ENCODE measurements around the gene MYEOV. TPM values are rescaled to one million over a fixed set of nuclear protein-coding genes. Genes with fewer than 3 reads are reported as not detected.

Gene MYEOV
- polyA plus RNA-seq = 1.4 to 2.7 TPM (median 1.5 TPM) in 3 replicates
- polyA plus RNA-seq (2011; ENCODE audit: low read depth) = 0.19 TPM
- 0.51 and 1.0 TPM in 2 replicates for polyA plus RNA-seq (2011; cell fraction: cytosol; rRNA removed)
- polyA plus RNA-seq (2011; cell fraction: nucleus; rRNA removed) = 0.90 and 1.2 TPM in 2 replicates
- 0.31 and 3.1 TPM in 2 replicates for polyA plus RNA-seq (2012; ENCODE audit: low replicate concordance)
- 0.74 to 6.2 TPM (median 0.89 TPM) in 3 replicates for polyA minus RNA-seq
- polyA minus RNA-seq (2011; cell fraction: cytosol; rRNA and poly(A)+ RNA removed) = not detected
- polyA minus RNA-seq (2011; cell fraction: nucleus; rRNA and poly(A)+ RNA removed) = 0.74 TPM in 1 of 2 replicates, not detected in the other

DNA sequence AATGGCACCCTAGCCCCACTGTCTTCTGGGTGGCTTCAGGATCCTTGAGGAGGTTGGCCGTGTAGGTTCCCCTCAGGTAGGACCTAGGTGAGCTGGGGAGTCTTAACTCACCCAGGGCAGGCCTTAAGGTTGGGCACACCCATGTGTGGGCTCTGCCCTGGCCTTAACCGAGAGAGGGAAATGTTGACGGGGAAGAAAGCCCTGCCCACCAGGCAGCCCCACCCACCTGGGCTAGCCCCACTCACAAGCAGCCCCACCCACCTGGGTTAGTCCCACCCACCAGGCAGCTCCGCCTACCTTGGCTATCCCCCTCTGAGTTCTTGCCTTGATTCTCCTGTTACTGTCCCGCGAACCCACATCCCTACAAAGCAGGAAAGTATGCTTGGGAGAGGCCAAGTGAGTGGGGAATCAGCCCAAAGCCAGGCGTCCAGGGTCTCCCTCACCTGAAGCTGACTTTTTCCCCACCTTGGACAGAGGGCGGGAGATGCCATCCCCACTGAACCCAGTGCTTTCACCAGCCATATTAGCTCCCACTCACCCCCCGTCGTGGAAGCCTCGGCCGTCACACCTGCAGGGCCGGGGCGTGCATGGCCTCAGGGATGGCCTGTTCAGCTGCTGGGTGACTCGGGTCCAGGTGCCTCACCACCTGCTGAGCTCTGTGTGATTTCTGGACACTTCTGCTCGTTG, at the start of gene MYEOV:
Gene MYEOV (plus strand): TSS at position 337 of the 687 bp plus-strand sequence. CDS start 1,200 bp downstream, outside the sequence.
- TF ChIP-seq EZH2 (IDR thresholded peaks at IDR 0.05; ENCODE audit: low read length) = no peak
- Histone ChIP-seq H3K9me1 (ENCODE audit: control insufficient read depth, extremely low read depth, insufficient read depth, low read length) (peaks cover 3% of the 10 kb centered on the region), H3K27me3 (ENCODE audit: control insufficient read depth, extremely low read depth, insufficient read depth, low read length) (no peaks in the 10 kb centered on the region), H3K4me2 (ENCODE audit: control insufficient read depth, extremely low read depth, insufficient read depth, low read depth, low read length) (peak within 1 kb of the TSS; percentile 29), H3K27ac (ENCODE audit: control insufficient read depth, insufficient read depth, low read length) (no peak within 1 kb of the TSS), H3K9ac (ENCODE audit: control insufficient read depth, extremely low read depth, insufficient read depth, low read length) (no peak within 1 kb of the TSS), H2AFZ (ENCODE audit: control insufficient read depth, low read length) (no peak within 1 kb of the TSS), H3K4me1 (ENCODE audit: control insufficient read depth, extremely low read depth, insufficient read depth, low read length) (peaks cover 36% of the 10 kb centered on the region), H3K4me3 (ENCODE audit: control insufficient read depth in 2 of 3, extremely low read depth in 1 of 3, insufficient read depth in 2 of 3, low read depth in 1 of 3, low read length in 3 of 3) (peak within 1 kb of the TSS in 1 of 3 experiments; percentile 1), H4K20me1 (ENCODE audit: control insufficient read depth, extremely low read depth, insufficient read depth, low read length) (no peaks in the 10 kb centered on the region), H3K79me2 (ENCODE audit: control insufficient read depth, insufficient read depth, low read length) (no peaks in the 10 kb centered on the region), H3K36me3 (ENCODE audit: control insufficient read depth in 2 of 2, extremely low read depth in 1 of 2, insufficient read depth in 2 of 2, low read length in 2 of 2) (no peaks in the 10 kb centered on the region), H3K9me3 (ENCODE audit: control insufficient read depth, low read depth, low read length) (no peaks in the 10 kb centered on the region)
- dilution Hi-C loops (cut with MboI; ENCODE audit: extremely low pct_ligation_motif_present, low sequenced_read_pairs) = no loop called here
- FAIRE-seq = no peak
- DNase-seq (ENCODE audit: low read depth, low spot score) = no peak

DNA sequence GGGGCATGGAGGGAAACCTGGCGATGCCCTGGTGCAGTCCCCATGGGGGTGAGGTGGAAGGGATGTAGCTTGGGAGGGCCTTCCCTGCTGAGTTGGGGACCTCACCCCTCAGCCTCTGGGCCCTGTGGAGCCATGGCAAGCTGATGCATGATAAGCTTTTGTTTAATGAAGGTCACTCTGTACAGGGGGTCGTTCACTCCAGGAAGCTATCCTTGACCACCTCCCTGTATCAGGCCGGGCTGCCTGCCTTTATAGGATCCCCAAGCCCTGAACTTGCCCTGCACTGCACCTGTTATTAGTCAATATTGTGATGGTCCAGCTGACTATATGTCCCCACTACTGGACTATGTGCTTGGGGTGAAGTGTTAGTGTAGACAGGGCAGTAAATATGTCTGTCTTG, 49.7 kb upstream of the MYEOV start:
- Histone ChIP-seq H3K9me3 (ENCODE audit: control insufficient read depth, low read depth, low read length) (no peaks in the 10 kb centered on the region), H3K9ac (ENCODE audit: control insufficient read depth, extremely low read depth, insufficient read depth, low read length) (no peak overlapping the region), H3K4me3 (ENCODE audit: control insufficient read depth in 2 of 3, extremely low read depth in 1 of 3, insufficient read depth in 2 of 3, low read depth in 1 of 3, low read length in 3 of 3) (no peak overlapping the region), H3K4me2 (ENCODE audit: control insufficient read depth, extremely low read depth, insufficient read depth, low read depth, low read length) (no peak overlapping the region), H3K27me3 (ENCODE audit: control insufficient read depth, extremely low read depth, insufficient read depth, low read length) (peaks cover 4% of the 10 kb centered on the region), H2AFZ (ENCODE audit: control insufficient read depth, low read length) (no peak overlapping the region), H3K79me2 (ENCODE audit: control insufficient read depth, insufficient read depth, low read length) (no peaks in the 10 kb centered on the region), H3K27ac (ENCODE audit: control insufficient read depth, insufficient read depth, low read length) (no peak overlapping the region), H3K4me1 (ENCODE audit: control insufficient read depth, extremely low read depth, insufficient read depth, low read length) (no peaks in the 10 kb centered on the region), H4K20me1 (ENCODE audit: control insufficient read depth, extremely low read depth, insufficient read depth, low read length) (no peaks in the 10 kb centered on the region), H3K9me1 (ENCODE audit: control insufficient read depth, extremely low read depth, insufficient read depth, low read length) (no peaks in the 10 kb centered on the region), H3K36me3 (ENCODE audit: control insufficient read depth in 2 of 2, extremely low read depth in 1 of 2, insufficient read depth in 2 of 2, low read length in 2 of 2) (no peaks in the 10 kb centered on the region)
- no peak for TF ChIP-seq CTCF (optimal IDR thresholded peaks at IDR 0.05 in 1 of 3, IDR thresholded peaks at IDR 0.05 in 1 of 3, conservative IDR thresholded peaks at IDR 0.05 in 1 of 3; ENCODE audit: extremely low read depth in 1 of 3, insufficient read depth in 2 of 3, low read length in 3 of 3)
- TF ChIP-seq EZH2 (IDR thresholded peaks at IDR 0.05; ENCODE audit: low read length) = no peak
- dilution Hi-C loops (cut with MboI; ENCODE audit: extremely low pct_ligation_motif_present, low sequenced_read_pairs) = loop anchor here (25.0 kb wide), 1 partner anchor 132 kb away; no protein-coding TSS in a partner anchor
- DNase-seq (ENCODE audit: low read depth, low spot score) = no peak
- no peak for FAIRE-seq

Data from keratinocyte (primary cell).